Prostate gland (tissue), 2 donors: Measurements from ENCODE around the gene ITSN1. TPM values are rescaled to one million over a fixed set of nuclear protein-coding genes. Genes with fewer than 3 reads are reported as not detected.

Experiments used
- DNase-seq: peaks from one replicate; pipeline ENCODE4 v3.0.0-alpha.2; 2019; ENCODE audit warnings: low spot score
- H3K27ac ChIP-seq, 2 donors: fragments of 200-600 bp; sonication (generic); 2 replicates each; pipeline ENCODE4 v1.5.1; 2017 to 2019
- H3K27me3 ChIP-seq: fragments of 200-600 bp; sonication (generic); replicated peaks from 2 replicates; pipeline ENCODE4 v1.5.1; 2019; ENCODE audit not compliant: insufficient read depth
- H3K36me3 ChIP-seq, 2 donors: fragments of 200-600 bp; sonication (generic); 1 replicate in 1 of 2; 2 replicates in 1 of 2; pipeline versions ENCODE4 v1.5.1 to v1.8.1; 2017 to 2019
- H3K4me1 ChIP-seq: fragments of 200-600 bp; sonication (generic); replicated peaks from 2 replicates; pipeline ENCODE4 v1.5.1; 2019
- H3K4me3 ChIP-seq, 2 donors: fragments of 200-600 bp; sonication (generic); 2 replicates each; pipeline ENCODE4 v1.5.1; 2017 to 2019
- H3K9me3 ChIP-seq: fragments of 200-600 bp; sonication (generic); 2 replicates; pipeline ENCODE4 v1.5.1; 2017
- POLR2A ChIP-seq: fragments of 450-650 bp; IDR thresholded peaks from one replicate; pipeline ENCODE4 v1.6.1; 2016; ENCODE audit warnings: antibody characterized with exemption, mild to moderate bottlenecking
- POLR2AphosphoS5 ChIP-seq: sonication (generic); formaldehyde crosslinking; IDR thresholded peaks from one replicate; pipeline ENCODE4 v1.6.1; 2017; ENCODE audit warnings: antibody characterized with exemption
- WGBS: methylation state at CpG from one replicate; pipeline ENCODE4 v1.1.5; 2018; 5-methylcytosine and 5-hydroxymethylcytosine counted together
- intact Hi-C: fragments of 100-400 bp; cut with DNase I; formaldehyde crosslinking; loops from one replicate; pipeline ENCODE4 v1.14.2; 2022
- total RNA-seq, 2 donors: library from RNA; depleted of rRNA; stranded (reverse); fragments of >200 nt; gene quantifications; one replicate each; pipeline ENCODE4 v1.1.0, GENCODE V29; 2016
- TF ChIP-seq, protein P1 (sequence below), 4 experiments: fragments of 200-600 bp in 2 of 4; fragments of 450-650 bp in 2 of 4; sonication (generic) in 2 of 4; IDR thresholded peaks; 1 replicate in 3 of 4; 2 replicates in 1 of 4; pipeline ENCODE4 v1.5.1; 2016 to 2019; ENCODE audit warnings: antibody characterized with exemption in 4 of 4, mild to moderate bottlenecking in 2 of 4, moderate library complexity in 2 of 4

ITSN1 gene
- total RNA-seq, 2 donors from 2014 or later, result 14.8 to 44.9 TPM

DNA sequence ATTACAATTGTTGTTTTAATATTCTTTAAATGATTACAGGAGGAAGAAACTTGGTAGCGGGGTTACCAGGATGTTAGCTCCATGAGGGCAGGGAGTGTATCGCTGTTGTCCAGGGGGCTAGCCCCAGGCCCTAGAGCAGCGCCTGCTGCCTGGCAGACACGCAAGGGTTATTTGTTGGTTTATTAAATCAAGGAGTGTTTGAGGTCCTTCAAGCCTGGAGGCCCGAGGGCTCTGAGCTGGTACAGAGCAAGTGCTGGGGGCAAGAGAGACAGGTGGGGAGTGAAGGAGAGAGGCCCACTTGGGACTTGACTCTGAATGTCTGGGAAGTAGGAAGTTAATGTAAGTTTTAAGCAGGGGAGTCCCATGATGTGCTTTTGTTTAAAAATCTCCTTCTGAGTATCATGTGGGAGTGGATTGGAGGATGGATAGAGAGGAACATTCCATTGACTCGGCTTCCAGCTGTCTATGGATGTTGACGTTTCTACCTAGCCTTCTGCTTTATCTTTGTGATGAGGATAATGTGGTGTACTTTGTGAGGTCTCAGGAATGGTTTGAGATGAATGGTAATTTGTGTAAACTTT, 8.7 kb downstream of the ITSN1 start:
- Histone ChIP-seq H3K4me1 (no peaks in the 10 kb centered on the region), H3K27me3 (no peaks in the 10 kb centered on the region), H3K9me3 (no peaks in the 10 kb centered on the region), H3K27ac (no peak overlapping the region), H3K36me3 (no peaks in the 10 kb centered on the region), H3K4me3 (no peak overlapping the region)
- WGBS, result 77% methylated on average over 7 of the region's 7 CpGs
- intact Hi-C loops, result no loop called here
- TF ChIP-seq POLR2A (no peak), POLR2AphosphoS5 (no peak)
- TF ChIP-seq, protein P1, sequence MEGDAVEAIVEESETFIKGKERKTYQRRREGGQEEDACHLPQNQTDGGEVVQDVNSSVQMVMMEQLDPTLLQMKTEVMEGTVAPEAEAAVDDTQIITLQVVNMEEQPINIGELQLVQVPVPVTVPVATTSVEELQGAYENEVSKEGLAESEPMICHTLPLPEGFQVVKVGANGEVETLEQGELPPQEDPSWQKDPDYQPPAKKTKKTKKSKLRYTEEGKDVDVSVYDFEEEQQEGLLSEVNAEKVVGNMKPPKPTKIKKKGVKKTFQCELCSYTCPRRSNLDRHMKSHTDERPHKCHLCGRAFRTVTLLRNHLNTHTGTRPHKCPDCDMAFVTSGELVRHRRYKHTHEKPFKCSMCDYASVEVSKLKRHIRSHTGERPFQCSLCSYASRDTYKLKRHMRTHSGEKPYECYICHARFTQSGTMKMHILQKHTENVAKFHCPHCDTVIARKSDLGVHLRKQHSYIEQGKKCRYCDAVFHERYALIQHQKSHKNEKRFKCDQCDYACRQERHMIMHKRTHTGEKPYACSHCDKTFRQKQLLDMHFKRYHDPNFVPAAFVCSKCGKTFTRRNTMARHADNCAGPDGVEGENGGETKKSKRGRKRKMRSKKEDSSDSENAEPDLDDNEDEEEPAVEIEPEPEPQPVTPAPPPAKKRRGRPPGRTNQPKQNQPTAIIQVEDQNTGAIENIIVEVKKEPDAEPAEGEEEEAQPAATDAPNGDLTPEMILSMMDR (IDR thresholded peaks at IDR 0.05), result no peak
- DNase-seq, result no peak

DNA sequence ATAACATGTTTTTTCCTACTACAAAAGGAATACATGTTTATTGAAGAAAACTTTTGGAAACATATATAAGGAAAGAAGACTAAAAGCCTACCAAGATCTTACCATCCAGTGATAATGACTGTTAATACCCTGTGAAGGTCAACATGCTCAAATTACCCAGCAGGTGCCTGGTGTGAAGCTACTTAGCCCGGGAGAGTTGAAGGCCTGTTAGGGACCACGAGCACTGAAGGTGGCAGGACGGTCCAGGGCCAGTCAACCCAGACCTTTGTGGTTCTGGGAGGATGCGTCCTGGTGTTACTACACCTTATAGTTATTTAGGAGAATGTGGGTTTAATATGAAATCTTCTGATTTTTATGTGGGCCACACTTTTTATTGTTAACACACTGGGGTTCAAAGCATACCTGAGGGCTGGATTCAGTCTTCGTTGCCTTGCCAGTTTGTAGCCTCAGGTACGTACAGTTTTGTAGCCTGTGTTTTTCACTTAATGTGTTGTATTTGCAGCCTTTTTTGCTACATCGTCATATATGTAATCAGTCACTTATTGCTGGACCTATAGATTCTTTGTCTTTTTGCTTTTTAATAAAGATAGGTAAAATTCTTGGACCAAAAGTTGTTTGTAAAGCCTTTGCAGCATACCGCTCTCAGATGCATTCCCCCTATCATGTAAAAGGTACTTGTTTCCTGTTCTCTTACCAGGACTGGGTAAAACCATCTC, 9.8 kb downstream of the ITSN1 start:
- H3K36me3 ChIP-seq, result no peaks in the 10 kb centered on the region
- H3K4me3 ChIP-seq, result no peak overlapping the region
- TF ChIP-seq POLR2AphosphoS5 (no peak), POLR2A (no peak)
- TF ChIP-seq, protein P1 (IDR thresholded peaks at IDR 0.05), result no peak
- H3K9me3 ChIP-seq, result no peaks in the 10 kb centered on the region
- H3K4me1 ChIP-seq, result no peaks in the 10 kb centered on the region
- no peaks in the 10 kb centered on the region for H3K27me3 ChIP-seq
- intact Hi-C loops, result no loop called here
- H3K27ac ChIP-seq, result no peak overlapping the region
- DNase-seq, result no peak
- 79% methylated on average over 8 of the region's 8 CpGs for WGBS

DNA sequence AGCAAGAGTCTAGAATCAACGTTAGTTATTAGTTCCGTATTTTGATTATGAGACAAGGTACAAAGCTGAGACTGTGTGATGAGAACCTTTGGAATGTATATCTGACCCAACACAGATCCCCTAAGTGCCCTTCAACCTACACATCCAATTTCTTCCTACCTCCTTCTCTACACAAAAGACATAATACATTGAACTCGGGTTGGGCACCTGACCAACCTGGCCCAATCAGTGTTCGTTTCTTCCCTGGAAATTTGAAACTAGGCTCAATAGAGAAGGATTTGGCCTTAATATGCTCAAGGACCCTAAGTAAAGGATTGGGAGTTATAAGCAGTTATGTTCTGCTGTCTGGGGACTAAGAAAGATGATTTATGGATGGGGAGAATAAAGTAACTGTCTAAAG, 12.1 kb downstream of the ITSN1 start:
- TF ChIP-seq POLR2A (no peak), POLR2AphosphoS5 (no peak)
- TF ChIP-seq, protein P1 (IDR thresholded peaks at IDR 0.05), result no peak
- WGBS, result 93% methylated on average over 4 of the region's 4 CpGs
- Histone ChIP-seq H3K9me3 (no peaks in the 10 kb centered on the region), H3K4me1 (no peaks in the 10 kb centered on the region), H3K27me3 (no peaks in the 10 kb centered on the region), H3K4me3 (no peak overlapping the region), H3K36me3 (no peaks in the 10 kb centered on the region), H3K27ac (no peak overlapping the region)
- intact Hi-C loops, result no loop called here
- no peak for DNase-seq

DNA sequence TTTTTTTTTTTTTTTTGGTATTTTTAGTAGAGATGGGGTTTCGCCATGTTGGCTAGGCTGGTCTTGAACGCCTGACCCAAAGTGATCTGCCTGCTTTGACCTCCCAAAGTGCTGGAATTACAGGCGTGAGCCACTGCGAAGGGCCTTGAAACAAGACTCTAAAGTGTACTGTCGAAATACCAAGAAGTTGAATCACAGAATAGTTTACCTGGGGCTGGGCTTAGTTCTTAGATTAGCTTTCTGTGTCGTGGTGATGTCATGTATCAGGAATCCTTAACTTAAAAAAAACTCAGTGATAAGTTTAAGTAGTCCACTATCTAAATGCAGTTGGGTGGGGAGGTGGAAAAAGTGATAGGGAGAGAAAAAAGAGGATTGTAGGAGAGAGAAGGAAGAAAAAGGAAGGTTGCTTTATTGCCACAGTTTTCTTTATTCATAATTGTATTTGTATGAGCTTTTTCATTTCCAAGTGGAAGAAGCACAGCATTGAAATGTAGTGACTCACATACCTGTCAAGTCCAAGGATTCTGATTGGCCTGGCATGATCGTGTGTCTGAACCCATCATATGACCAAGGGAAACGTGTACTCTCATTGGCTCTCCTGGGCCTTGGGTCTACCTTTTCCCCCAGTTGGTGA, 13.4 kb downstream of the ITSN1 start:
- Histone ChIP-seq H3K27ac (no peak overlapping the region), H3K4me1 (no peaks in the 10 kb centered on the region), H3K9me3 (no peaks in the 10 kb centered on the region), H3K27me3 (no peaks in the 10 kb centered on the region), H3K36me3 (no peaks in the 10 kb centered on the region), H3K4me3 (no peak overlapping the region)
- intact Hi-C loops, result no loop called here
- 72% methylated on average over 8 of the region's 8 CpGs for WGBS
- no peak for DNase-seq
- TF ChIP-seq POLR2AphosphoS5 (no peak), POLR2A (no peak)
- TF ChIP-seq, protein P1 (IDR thresholded peaks at IDR 0.05), result no peak
